Natural killer cell treated with Interleukin-12 subunit alpha and Interleukin-12 subunit beta and Interleukin-15 and Interleukin-18, amount 100 ng/mL, for 72 hours (primary cell): ENCODE results near the gene FMNL3. TPM values are rescaled to one million over a fixed set of nuclear protein-coding genes. Genes with fewer than 3 reads are reported as not detected.
"Not testable (repeated sequence)": the region's sequence is repeated elsewhere in the genome, so short reads cannot be mapped to it uniquely, and the experiment has no call there.

Experiments
- ATAC-seq, 2 donors: fragments of 150-1000 bp; cut with Tn5 transposase in 1 of 2; sonication (Bioruptor Pico), chemical (Tn5 transposase) in 1 of 2; 2 replicates each; pipeline ENCODE4 v1.10.0; 2021
- DNase-seq: peaks from one replicate; pipeline ENCODE4 v3.0.0; 2022; ENCODE audit warnings: low spot score
- H3K27ac Mint-ChIP-seq, 2 donors: 1 replicate in 1 of 2; 2 replicates in 1 of 2; pipeline ENCODE4 v1.8.0; 2022; ENCODE audit warnings: mixed read lengths in 2 of 2, mild to moderate bottlenecking in 1 of 2, moderate library complexity in 1 of 2
- H3K27me3 Mint-ChIP-seq, 2 donors: 1 replicate in 1 of 2; 2 replicates in 1 of 2; pipeline ENCODE4 v1.8.0; 2022; ENCODE audit warnings: mixed read lengths in 2 of 2
- H3K36me3 Mint-ChIP-seq: one replicate; pipeline ENCODE4 v1.8.0; 2022; ENCODE audit warnings: mixed read lengths
- H3K4me1 Mint-ChIP-seq, 2 donors: 1 replicate in 1 of 2; 2 replicates in 1 of 2; pipeline ENCODE4 v1.8.0; 2022; ENCODE audit warnings: low read depth in 2 of 2, mixed read lengths in 2 of 2, mild to moderate bottlenecking in 1 of 2
- H3K4me3 Mint-ChIP-seq: one replicate; pipeline ENCODE4 v1.8.0; 2022; ENCODE audit warnings: mixed read lengths
- H3K9me3 Mint-ChIP-seq: 2 replicates; pipeline ENCODE4 v1.8.0; 2022; ENCODE audit warnings: mixed read lengths
- total RNA-seq, 2 donors: library from RNA; stranded (reverse); gene quantifications; one replicate each; pipeline ENCODE4 v1.2.3, GENCODE V29; 2022

Gene FMNL3
- total RNA-seq: 100 to 1,000 TPM in 1 of 2 donors, 10 to 100 TPM in 1; 86.9 to 123 TPM

GRCh38 chr12:49707128-49707811 lies at the start of gene FMNL3:
FMNL3 (minus strand) TSS chr12:49707405; CDS start chr12:49707180, 225 bp downstream.
- peak within 1 kb of the TSS; percentile 91 to 95 for H3K27ac Mint-ChIP-seq
- peak; percentile 96 for ATAC-seq
- H3K9me3 Mint-ChIP-seq: no peaks in the 10 kb centered on the region
- H3K4me1 Mint-ChIP-seq: peaks cover 40 to 43% of the 10 kb centered on the region in 2 donors
- H3K36me3 Mint-ChIP-seq: no peaks in the 10 kb centered on the region
- peak within 1 kb of the TSS; percentile 95 for H3K4me3 Mint-ChIP-seq
- peaks cover 11 to 12% of the 10 kb centered on the region in 2 donors for H3K27me3 Mint-ChIP-seq
- DNase-seq: peak; percentile 100

DNA sequence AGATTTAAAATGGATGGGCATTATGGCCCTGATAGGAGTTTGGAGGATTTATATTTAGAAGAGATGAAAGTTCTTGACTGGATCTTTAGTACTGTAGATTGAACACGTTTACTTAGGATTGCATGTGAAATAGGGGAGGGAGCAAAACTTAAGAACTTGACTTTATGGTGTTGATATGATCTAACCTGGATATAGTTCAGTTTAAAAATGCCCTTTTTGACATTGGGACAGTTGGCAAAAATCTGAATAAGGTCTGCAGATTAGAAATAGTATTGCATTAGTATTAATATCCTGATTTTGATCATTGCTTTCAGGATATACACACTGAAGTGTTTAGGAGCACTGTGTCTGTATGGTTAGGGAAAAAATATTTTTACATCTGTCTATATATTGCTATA lies 43.8 kb upstream of the FMNL3 start:
- no peak for DNase-seq
- Mint-ChIP-seq H3K9me3 (no peaks in the 10 kb centered on the region), H3K27ac (peak overlapping the region; percentile 69 to 87), H3K36me3 (peaks cover 8% of the 10 kb centered on the region), H3K4me1 (peaks cover 49 to 56% of the 10 kb centered on the region in 2 donors), H3K27me3 (no peaks in the 10 kb centered on the region), H3K4me3 (peak overlapping the region; percentile 52)
- ATAC-seq: no peak

GRCh38 chr12:49750027-49750995 lies 43.1 kb upstream of the FMNL3 start:
- no peaks in the 10 kb centered on the region for H3K27me3 Mint-ChIP-seq

GRCh38 chr12:49748800-49749199 lies 41.6 kb upstream of the FMNL3 start:
- Mint-ChIP-seq H3K9me3 (no peaks in the 10 kb centered on the region), H3K4me1 (peaks cover 57 to 64% of the 10 kb centered on the region in 2 donors), H3K27me3 (no peaks in the 10 kb centered on the region), H3K27ac (peak overlapping the region; percentile 69 to 87), H3K36me3 (peaks cover 16% of the 10 kb centered on the region), H3K4me3 (peak overlapping the region; percentile 52)
- DNase-seq (no peak), ATAC-seq (no peak)

More at GRCh38 chr12:49750027-49750995, 43.1 kb upstream of the FMNL3 start:
- DNase-seq: peak; percentile 64
- Mint-ChIP-seq H3K9me3 (no peaks in the 10 kb centered on the region), H3K4me1 (peaks cover 53 to 56% of the 10 kb centered on the region in 2 donors), H3K4me3 (peak overlapping the region; percentile 52), H3K36me3 (peaks cover 8% of the 10 kb centered on the region), H3K27ac (peak overlapping the region; percentile 69 to 87)
- peak; percentile 98 for ATAC-seq

GRCh38 chr12:49748306-49748705 lies 41.1 kb upstream of the FMNL3 start:
- H3K27me3 Mint-ChIP-seq: no peaks in the 10 kb centered on the region
- H3K4me3 Mint-ChIP-seq: no peak overlapping the region
- peaks cover 17% of the 10 kb centered on the region for H3K36me3 Mint-ChIP-seq
- H3K9me3 Mint-ChIP-seq: no peaks in the 10 kb centered on the region
- H3K27ac Mint-ChIP-seq: peak overlapping the region; percentile 69 to 87
- DNase-seq (no peak), ATAC-seq (no peak)
- peaks cover 58 to 64% of the 10 kb centered on the region in 2 donors for H3K4me1 Mint-ChIP-seq

DNA sequence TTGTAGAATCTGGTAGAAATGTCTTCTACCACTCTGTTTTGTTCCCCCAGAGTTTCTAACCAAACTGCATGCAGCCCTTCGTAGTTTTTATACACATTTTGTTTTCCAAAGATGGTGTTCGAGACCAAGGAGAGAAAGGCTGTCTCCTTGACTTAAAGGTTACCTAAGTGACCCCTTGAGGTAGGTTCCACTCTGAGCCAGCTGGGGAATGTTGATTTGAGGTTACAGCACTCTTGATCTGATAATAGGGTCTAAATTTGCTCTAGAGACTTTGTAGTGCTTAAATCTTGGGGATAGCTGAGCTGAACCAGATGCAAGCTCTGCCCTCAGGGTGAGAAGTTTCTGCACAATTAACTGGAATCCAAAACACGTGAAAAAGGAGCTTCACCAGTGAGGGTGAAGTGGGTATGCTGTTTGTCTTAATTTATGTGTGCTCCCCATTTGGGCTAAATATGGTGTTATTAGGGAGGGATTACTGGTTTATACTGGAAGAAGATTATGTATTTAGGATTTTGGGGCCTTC lies 37.2 kb upstream of the FMNL3 start:
- H3K27me3 Mint-ChIP-seq: no peaks in the 10 kb centered on the region
- DNase-seq (no peak), ATAC-seq (no peak)
- peak overlapping the region; percentile 92 to 94 for H3K27ac Mint-ChIP-seq
- peak overlapping the region; percentile 94 for H3K4me3 Mint-ChIP-seq
- no peaks in the 10 kb centered on the region for H3K9me3 Mint-ChIP-seq
- peaks cover 15% of the 10 kb centered on the region for H3K36me3 Mint-ChIP-seq
- H3K4me1 Mint-ChIP-seq: peaks cover 54 to 56% of the 10 kb centered on the region in 2 donors

DNA sequence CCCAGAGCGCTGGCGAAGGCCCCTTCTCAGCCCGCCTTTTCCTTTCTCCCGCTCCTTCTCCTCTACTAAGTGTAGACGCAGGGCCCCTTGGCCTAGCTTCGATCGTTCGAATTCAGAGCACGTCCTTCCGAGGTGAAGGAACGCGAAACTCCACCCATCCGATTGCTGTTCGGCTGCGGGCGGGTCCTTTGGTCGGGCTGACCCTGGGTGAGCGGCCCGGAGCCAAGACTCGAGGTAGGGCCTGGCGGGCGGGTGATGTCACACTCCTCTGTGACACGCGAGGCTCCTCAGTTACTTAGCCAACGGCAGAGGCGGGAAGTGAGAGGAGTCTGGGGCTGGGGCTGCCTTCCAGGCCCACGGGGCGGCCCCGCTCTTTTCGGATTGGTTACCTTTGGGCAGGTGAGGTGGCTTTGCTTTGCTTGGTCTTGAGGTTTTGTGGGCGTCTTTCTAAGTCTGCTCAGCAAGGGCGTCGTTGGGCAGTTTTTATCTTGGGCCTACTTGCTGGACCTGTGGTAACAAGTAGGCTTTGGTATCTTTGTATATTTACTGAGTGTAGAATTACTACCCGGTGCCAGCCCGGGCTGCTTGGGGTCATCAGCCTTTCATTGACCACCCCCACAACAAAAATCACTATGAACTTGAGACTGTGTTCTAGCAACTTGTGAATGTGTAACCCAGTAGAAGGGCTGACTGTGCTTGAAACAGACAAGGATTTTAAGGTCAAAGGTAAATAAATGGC lies 34.8 kb upstream of the FMNL3 start:
- peaks cover 0 to 4% of the 10 kb centered on the region in 2 donors for H3K27me3 Mint-ChIP-seq
- peak overlapping the region; percentile 94 for H3K4me3 Mint-ChIP-seq
- peak; percentile 94 for DNase-seq
- peak overlapping the region; percentile 92 to 94 for H3K27ac Mint-ChIP-seq
- peak; percentile 86 to 87 for ATAC-seq
- H3K36me3 Mint-ChIP-seq: peaks cover 15% of the 10 kb centered on the region
- H3K4me1 Mint-ChIP-seq: peaks cover 40 to 45% of the 10 kb centered on the region in 2 donors
- no peaks in the 10 kb centered on the region for H3K9me3 Mint-ChIP-seq

DNA sequence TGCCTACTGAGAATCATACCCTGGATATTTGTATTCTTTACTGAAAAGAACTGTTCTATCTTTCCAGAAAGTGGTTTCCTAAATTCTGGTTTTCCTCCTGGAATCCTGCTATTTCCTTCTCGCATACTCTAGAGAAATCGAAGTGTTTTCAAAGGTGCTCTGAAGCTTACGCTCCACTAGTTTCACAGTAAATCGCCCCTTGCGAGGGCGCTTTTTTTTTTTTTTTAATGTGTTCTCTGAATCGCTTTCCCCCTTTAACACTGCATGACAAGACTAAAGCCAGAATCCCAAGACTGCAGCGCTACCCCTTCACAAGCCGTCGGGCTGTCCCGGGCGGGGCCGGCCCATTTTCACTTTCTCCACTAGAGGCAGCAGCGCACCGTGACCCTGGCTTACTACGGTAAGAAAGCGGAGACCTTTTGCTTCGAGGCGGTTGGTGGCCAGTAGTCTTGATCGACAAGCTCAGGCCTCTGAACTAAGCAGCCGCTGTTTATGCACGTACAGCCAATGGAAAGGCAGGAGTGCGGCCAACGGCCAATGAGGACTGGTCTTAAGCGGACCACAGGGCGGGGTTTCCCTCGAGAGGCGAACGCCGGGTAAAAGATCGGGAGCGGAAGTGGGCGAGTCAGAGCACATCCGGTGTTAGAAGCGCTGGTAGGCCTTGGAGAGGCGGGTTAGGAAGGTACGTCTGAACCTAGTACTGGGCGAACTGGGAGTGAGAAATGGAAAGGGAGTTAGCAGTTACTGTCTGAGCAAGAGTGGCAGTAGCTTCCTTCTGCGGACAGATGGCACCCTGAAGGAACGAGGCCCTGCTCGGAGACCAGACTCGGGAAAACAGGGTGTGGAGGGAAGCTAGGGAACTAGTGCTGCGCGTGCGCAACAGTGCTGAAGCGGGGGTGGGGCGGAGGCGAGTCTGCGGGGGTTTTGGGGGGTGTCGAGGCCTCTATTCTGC lies 34.0 kb upstream of the FMNL3 start, which contains the start of gene TMBIM6:
TMBIM6 (plus strand) TSS at position 628 of the 952 bp plus-strand sequence. CDS start 10,937 bp downstream, outside the sequence.
- Mint-ChIP-seq H3K27ac (peak within 1 kb of the TSS; percentile 92 to 94), H3K4me1 (peaks cover 34 to 38% of the 10 kb centered on the region in 2 donors), H3K4me3 (peak within 1 kb of the TSS; percentile 94), H3K36me3 (peaks cover 15% of the 10 kb centered on the region), H3K9me3 (no peaks in the 10 kb centered on the region), H3K27me3 (peaks cover 0 to 5% of the 10 kb centered on the region in 2 donors)
- DNase-seq (peak; percentile 100), ATAC-seq (peak; percentile 96 to 97)

GRCh38 chr12:49740277-49740676 lies 33.1 kb upstream of the FMNL3 start:
- not testable (repeated sequence) for H3K4me3 Mint-ChIP-seq, ATAC-seq, H3K27me3 Mint-ChIP-seq, H3K9me3 Mint-ChIP-seq, DNase-seq, H3K27ac Mint-ChIP-seq
- Mint-ChIP-seq H3K4me1 (peaks cover 33 to 34% of the 10 kb centered on the region in 2 donors), H3K36me3 (peaks cover 16% of the 10 kb centered on the region)

DNA sequence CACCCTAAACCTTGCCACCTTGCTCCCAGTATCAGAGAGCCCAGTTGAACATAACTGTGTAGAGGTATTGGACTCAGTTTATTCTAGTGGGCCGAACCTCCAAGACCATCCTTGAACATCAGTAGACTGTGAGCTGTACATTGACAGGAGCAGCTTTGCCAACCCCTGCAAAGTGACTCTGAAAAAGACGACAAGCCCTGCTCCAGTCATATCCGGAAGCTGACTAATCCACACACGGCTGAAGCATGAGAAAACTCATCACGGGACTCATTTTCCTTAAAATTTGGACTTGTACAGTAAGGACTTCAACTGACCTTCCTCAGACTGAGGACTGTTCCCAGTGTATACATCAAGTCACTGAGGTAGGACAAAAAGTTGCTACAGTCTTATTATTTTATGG lies 31.5 kb upstream of the FMNL3 start:
- not testable (repeated sequence) for H3K9me3 Mint-ChIP-seq, H3K4me3 Mint-ChIP-seq, DNase-seq, H3K27ac Mint-ChIP-seq, ATAC-seq
- Mint-ChIP-seq H3K27me3 (peaks cover 0 to 12% of the 10 kb centered on the region in 2 donors), H3K4me1 (peaks cover 21 to 25% of the 10 kb centered on the region in 2 donors), H3K36me3 (peaks cover 14% of the 10 kb centered on the region)

GRCh38 chr12:49734900-49735299 lies 27.7 kb upstream of the FMNL3 start:
- not testable (repeated sequence) for H3K27ac Mint-ChIP-seq

More at GRCh38 chr12:49734900-49735299, 27.7 kb upstream of the FMNL3 start:
- H3K9me3 Mint-ChIP-seq, H3K36me3 Mint-ChIP-seq, H3K4me3 Mint-ChIP-seq, ATAC-seq, DNase-seq, H3K4me1 Mint-ChIP-seq: not testable (repeated sequence)
- peaks cover 6 to 12% of the 10 kb centered on the region in 2 donors for H3K27me3 Mint-ChIP-seq
